Measurements from ENCODE around the gene OLFM2. TPM values are rescaled to one million over a fixed set of nuclear protein-coding genes. Genes with fewer than 3 reads are reported as not detected.

Gene OLFM2
- total and polyA plus RNA-seq, 2 of the 4 experiments (the other 2 are of a cell fraction), result 2.7 to 5.1 TPM

GRCh38 chr19:9856609-9857008 lies 79.7 kb downstream of the OLFM2 start:
- H3K27me3 ChIP-seq (ENCODE audit: control insufficient read depth, insufficient read depth, low read length), result no peaks in the 10 kb centered on the region
- H4K20me1 ChIP-seq (ENCODE audit: insufficient read depth, low read length), result no peaks in the 10 kb centered on the region
- no peak overlapping the region for H3K4ac ChIP-seq (ENCODE audit: low read depth, low read length)
- no peak overlapping the region for H4K91ac ChIP-seq (ENCODE audit: insufficient read depth, low read depth, low read length)
- no peak overlapping the region for H3K18ac ChIP-seq (ENCODE audit: low read depth, low read length)
- no peak for ATAC-seq (ENCODE audit: low read depth)
- dilution Hi-C loops (cut with HindIII; ENCODE audit: low sequenced_read_pairs, unreplicated experiment) (no loop called here), intact Hi-C loops (cut with micrococcal nuclease) (no loop called here), in situ Hi-C loops (cut with MboI; ENCODE audit: low sequenced_read_pairs) (no loop called here)
- H2BK20ac ChIP-seq (ENCODE audit: low read depth, low read length), result no peak overlapping the region
- H2AK9ac ChIP-seq (replicated peaks; ENCODE audit: low read depth, low read length, poor library complexity), result no peak overlapping the region
- H2AFZ ChIP-seq (replicated peaks; ENCODE audit: low read length, poor library complexity), result no peak overlapping the region
- H3K4me1 ChIP-seq (ENCODE audit: control insufficient read depth, insufficient read depth, low read length), result no peaks in the 10 kb centered on the region
- H3K4me3 ChIP-seq (ENCODE audit: insufficient read depth, low read depth, low read length), result no peak overlapping the region
- no peak overlapping the region for H4K5ac ChIP-seq (ENCODE audit: low read depth, low read length)
- no peak overlapping the region for H2BK120ac ChIP-seq (ENCODE audit: low read depth, low read length)
- H3K9me1 ChIP-seq (ENCODE audit: insufficient read depth, low read length), result 0 out of 2 replicates have a peak, but pooled peaks cover 3% of the 10 kb centered on the region
- no peak overlapping the region for H3K27ac ChIP-seq (ENCODE audit: insufficient read depth, low read length)
- ChIA-PET POLR2A (ENCODE audit: unreplicated experiment) (no interaction called here), CTCF (no interaction called here)
- no peak overlapping the region for H3K14ac ChIP-seq (replicated peaks; ENCODE audit: low read depth, low read length)
- peaks cover 6 to 8% of the 10 kb centered on the region in 2 experiments; a peak in 3 of 4 replicates for H3K79me1 ChIP-seq (ENCODE audit: low read depth in 1 of 2, low read length in 2 of 2)
- H3K56ac ChIP-seq (ENCODE audit: extremely low read depth, insufficient read depth, low read length), result no peak overlapping the region
- H3K23ac ChIP-seq (ENCODE audit: low read depth, low read length), result no peak overlapping the region
- no peaks in the 10 kb centered on the region for H3K9me3 ChIP-seq (ENCODE audit: control insufficient read depth, insufficient read depth, low read length)
- no peak overlapping the region for H3K4me2 ChIP-seq (ENCODE audit: low read depth, low read length)
- no peak overlapping the region for H2AK5ac ChIP-seq (ENCODE audit: low read depth, low read length)
- no peak overlapping the region for H3K9ac ChIP-seq (ENCODE audit: low read depth, low read length)
- no peak for DNase-seq
- WGBS, 2 experiments (ENCODE audit: extremely low coverage in 2 of 2, insufficient read length in 1 of 2), result 96% methylated on average over 8 of the region's 9 CpGs; no CpG with 5 or more reads in 1 of the 2 experiments
- TF ChIP-seq FOS (IDR thresholded peaks at IDR 0.05; ENCODE audit: low read depth, low read length) (no peak), MXI1 (IDR thresholded peaks at IDR 0.05; ENCODE audit: borderline replicate concordance, low read depth, low read length) (no peak), RCOR1 (IDR thresholded peaks at IDR 0.05; ENCODE audit: insufficient replicate concordance, low read length) (no peak), ELK1 (IDR thresholded peaks at IDR 0.05; ENCODE audit: borderline replicate concordance, low read depth, low read length) (no peak), RAD21 (IDR thresholded peaks at IDR 0.05; ENCODE audit: low read length) (no peak), MAFK (IDR thresholded peaks at IDR 0.05; ENCODE audit: low read depth, low read length) (no peak), POLR2A (IDR thresholded peaks at IDR 0.05; ENCODE audit: low read depth, low read length) (no peak), CEBPB (IDR thresholded peaks at IDR 0.05; ENCODE audit: low read depth, low read length) (no peak), SMC3 (IDR thresholded peaks at IDR 0.05; ENCODE audit: low read depth, low read length) (no peak), NFE2L2 (IDR thresholded peaks at IDR 0.05; ENCODE audit: low read depth, low read length) (no peak)
- no peak overlapping the region for H2BK15ac ChIP-seq (ENCODE audit: low read depth, low read length)
- H4K8ac ChIP-seq (ENCODE audit: low read depth in 2 of 2, low read length in 2 of 2), result no peak overlapping the region
- H3K36me3 ChIP-seq (ENCODE audit: control insufficient read depth, insufficient read depth, low read length), result peaks cover 5% of the 10 kb centered on the region; the same call in 1 of the 2 replicates
- no TSS peak for BruUV-seq (replicated peaks)
- H2BK5ac ChIP-seq (ENCODE audit: low read depth, low read length, poor library complexity, severe bottlenecking), result no peak overlapping the region
